Testis (tissue), 3 donors: Measurements from ENCODE around the gene FBXL13. TPM values are rescaled to one million over a fixed set of nuclear protein-coding genes. Genes with fewer than 3 reads are reported as not detected.
A peak's percentile ranks its signal among the peaks of the same experiment; 100 is the strongest.

Experiments used
- DNase-seq: peaks from one replicate; pipeline ENCODE4 v3.0.0-alpha.2; 2019
- H3K27ac ChIP-seq, 2 donors: fragments of 200-600 bp; sonication (generic); one replicate each; pipeline ENCODE4 v1.5.1; 2019
- H3K27me3 ChIP-seq: fragments of 200-600 bp; sonication (generic); one replicate; pipeline ENCODE4 v1.5.1; 2019
- H3K36me3 ChIP-seq: fragments of 200-600 bp; sonication (generic); one replicate; pipeline ENCODE4 v1.5.1; 2017; ENCODE audit warnings: low read depth; ENCODE audit errors: missing control alignments
- H3K4me1 ChIP-seq: fragments of 200-600 bp; sonication (generic); one replicate; pipeline ENCODE4 v1.5.1; 2019
- H3K4me3 ChIP-seq, 2 donors: fragments of 200-600 bp; sonication (generic); one replicate each; pipeline ENCODE4 v1.5.1; 2017 to 2019
- H3K9me3 ChIP-seq: fragments of 200-600 bp; sonication (generic); one replicate; pipeline ENCODE4 v1.5.1; 2017
- POLR2A ChIP-seq: fragments of 450-650 bp; IDR thresholded peaks from one replicate; pipeline ENCODE4 v1.6.1; 2017; ENCODE audit warnings: antibody characterized with exemption, mild to moderate bottlenecking, moderate library complexity
- WGBS, 2 donors: methylation state at CpG; one replicate each; pipeline ENCODE4 v1.1.5; 2018; 5-methylcytosine and 5-hydroxymethylcytosine counted together
- intact Hi-C: fragments of 100-400 bp; cut with DNase I; formaldehyde crosslinking; loops from one replicate; pipeline ENCODE4 v1.15.1; 2023; ENCODE audit warnings: low total_unique reads
- polyA plus RNA-seq: library from polyadenylated mRNA; stranded (reverse); fragments of 350-450 nt; fragmentation: Illumina TruSeq; extraction: RNeasy Lipid Tissue Mini Kit (QIAGEN cat#74804); gene quantifications from one replicate; pipeline ENCODE4 v1.2.3, GENCODE V29; 2014; ENCODE audit warnings: low read depth, low replicate concordance; ENCODE audit not compliant: insufficient read depth
- total RNA-seq, 2 donors: library from RNA; depleted of rRNA; stranded (reverse); fragments of >200 nt; gene quantifications; one replicate each; pipeline ENCODE4 v1.2.3, GENCODE V29; 2016
- TF ChIP-seq, protein P1 (sequence below), 3 experiments: fragments of 450-650 bp in 2 of 3; fragments of 200-600 bp in 1 of 3; sonication (generic) in 1 of 3; IDR thresholded peaks; one replicate each; pipeline ENCODE4 v1.5.1; 2016 to 2019; ENCODE audit warnings: antibody characterized with exemption in 3 of 3, mild to moderate bottlenecking in 2 of 3, moderate library complexity in 1 of 3

The FBXL13 gene
- total and polyA plus RNA-seq, 3 donors from 2014 or later = 21.1 to 38.8 (median 28.6) TPM

DNA sequence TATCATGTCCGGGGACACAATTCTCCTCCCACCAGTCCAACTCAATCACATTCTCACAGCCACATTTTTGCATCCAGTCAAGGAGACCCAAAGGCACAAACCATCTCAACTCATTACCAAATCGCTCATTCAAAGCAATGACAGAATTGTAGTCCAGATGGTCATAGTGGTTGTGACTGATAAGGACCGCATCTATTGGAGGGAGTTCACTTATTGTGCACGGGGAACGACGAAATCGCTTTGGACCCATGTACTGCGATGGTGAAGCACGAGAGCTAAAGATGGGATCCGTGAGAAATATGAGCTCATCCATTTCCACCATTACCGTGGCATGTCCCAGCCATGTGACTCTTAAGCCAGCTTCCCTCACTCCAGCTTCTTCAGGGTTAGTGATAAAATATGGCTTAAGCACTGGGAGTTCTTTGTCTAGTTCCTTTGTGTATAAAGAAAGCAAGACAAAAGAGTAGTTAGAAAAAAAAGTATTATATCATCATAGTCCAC, 45.2 kb upstream of the FBXL13 start:
- no peaks in the 10 kb centered on the region for H3K9me3 ChIP-seq
- WGBS, 2 donors = 67 to 74% methylated on average over 11 of the region's 11 CpGs
- H3K4me3 ChIP-seq = no peak overlapping the region
- H3K36me3 ChIP-seq = no peaks in the 10 kb centered on the region
- no peak for TF ChIP-seq POLR2A
- TF ChIP-seq, protein P1, sequence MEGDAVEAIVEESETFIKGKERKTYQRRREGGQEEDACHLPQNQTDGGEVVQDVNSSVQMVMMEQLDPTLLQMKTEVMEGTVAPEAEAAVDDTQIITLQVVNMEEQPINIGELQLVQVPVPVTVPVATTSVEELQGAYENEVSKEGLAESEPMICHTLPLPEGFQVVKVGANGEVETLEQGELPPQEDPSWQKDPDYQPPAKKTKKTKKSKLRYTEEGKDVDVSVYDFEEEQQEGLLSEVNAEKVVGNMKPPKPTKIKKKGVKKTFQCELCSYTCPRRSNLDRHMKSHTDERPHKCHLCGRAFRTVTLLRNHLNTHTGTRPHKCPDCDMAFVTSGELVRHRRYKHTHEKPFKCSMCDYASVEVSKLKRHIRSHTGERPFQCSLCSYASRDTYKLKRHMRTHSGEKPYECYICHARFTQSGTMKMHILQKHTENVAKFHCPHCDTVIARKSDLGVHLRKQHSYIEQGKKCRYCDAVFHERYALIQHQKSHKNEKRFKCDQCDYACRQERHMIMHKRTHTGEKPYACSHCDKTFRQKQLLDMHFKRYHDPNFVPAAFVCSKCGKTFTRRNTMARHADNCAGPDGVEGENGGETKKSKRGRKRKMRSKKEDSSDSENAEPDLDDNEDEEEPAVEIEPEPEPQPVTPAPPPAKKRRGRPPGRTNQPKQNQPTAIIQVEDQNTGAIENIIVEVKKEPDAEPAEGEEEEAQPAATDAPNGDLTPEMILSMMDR (IDR thresholded peaks at IDR 0.05) = no peak
- DNase-seq = peak; percentile 68
- intact Hi-C loops = no loop called here
- H3K4me1 ChIP-seq = peaks cover 25% of the 10 kb centered on the region
- H3K27ac ChIP-seq = peak overlapping the region; percentile 34 to 54
- no peaks in the 10 kb centered on the region for H3K27me3 ChIP-seq

DNA sequence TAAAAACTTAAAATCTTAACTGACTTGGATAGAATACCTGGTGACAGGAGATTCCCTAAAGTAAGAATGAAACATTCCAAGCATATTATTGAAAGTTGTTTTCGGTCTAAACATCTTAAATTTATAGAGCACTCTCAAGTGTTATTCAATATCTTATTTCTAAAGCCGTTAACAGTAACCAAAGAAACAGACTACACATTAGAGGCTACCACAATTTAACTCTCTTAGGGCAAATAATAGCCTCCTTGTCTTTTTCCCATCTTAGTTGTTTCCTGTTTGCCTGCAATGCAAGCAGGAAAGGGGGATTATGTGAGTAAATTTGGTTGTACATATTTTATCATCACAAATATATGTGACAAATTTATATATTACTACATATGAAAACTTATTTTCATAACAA, 42.9 kb upstream of the FBXL13 start:
- peaks cover 27% of the 10 kb centered on the region for H3K4me1 ChIP-seq
- 69 to 80% methylated on average over 2 of the region's 2 CpGs for WGBS, 2 donors
- DNase-seq = no peak
- intact Hi-C loops = no loop called here
- H3K9me3 ChIP-seq = no peaks in the 10 kb centered on the region
- H3K27me3 ChIP-seq = no peaks in the 10 kb centered on the region
- H3K4me3 ChIP-seq = no peak overlapping the region
- no peaks in the 10 kb centered on the region for H3K36me3 ChIP-seq
- H3K27ac ChIP-seq = peak overlapping the region in 1 of 2 donors; percentile 52
- TF ChIP-seq POLR2A = no peak
- TF ChIP-seq, protein P1 (IDR thresholded peaks at IDR 0.05) = no peak

DNA sequence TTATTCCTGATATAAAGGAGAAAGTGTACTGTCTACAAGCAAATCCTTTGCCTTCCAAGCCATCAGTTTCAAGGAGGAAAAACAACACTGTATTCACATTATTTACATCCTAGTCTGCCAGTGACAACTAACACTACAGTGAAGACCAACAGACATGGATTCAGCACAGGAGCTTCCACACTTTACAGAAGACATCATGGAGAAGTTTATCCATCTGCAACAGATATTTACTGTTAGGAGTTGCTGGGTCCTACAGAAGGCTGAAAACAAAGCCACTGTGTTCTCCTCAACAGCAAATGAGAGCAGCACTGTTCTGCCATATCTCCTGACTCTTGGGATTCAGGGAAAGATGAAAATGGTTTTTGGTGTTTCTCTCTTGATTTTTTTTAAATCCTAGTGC, 42.4 kb upstream of the FBXL13 start:
- no peak for DNase-seq
- Histone ChIP-seq H3K4me3 (no peak overlapping the region), H3K27ac (peak overlapping the region in 1 of 2 donors; percentile 52), H3K4me1 (peaks cover 27% of the 10 kb centered on the region), H3K36me3 (no peaks in the 10 kb centered on the region), H3K27me3 (no peaks in the 10 kb centered on the region), H3K9me3 (no peaks in the 10 kb centered on the region)
- TF ChIP-seq POLR2A = no peak
- TF ChIP-seq, protein P1 (IDR thresholded peaks at IDR 0.05) = no peak
- intact Hi-C loops = no loop called here

DNA sequence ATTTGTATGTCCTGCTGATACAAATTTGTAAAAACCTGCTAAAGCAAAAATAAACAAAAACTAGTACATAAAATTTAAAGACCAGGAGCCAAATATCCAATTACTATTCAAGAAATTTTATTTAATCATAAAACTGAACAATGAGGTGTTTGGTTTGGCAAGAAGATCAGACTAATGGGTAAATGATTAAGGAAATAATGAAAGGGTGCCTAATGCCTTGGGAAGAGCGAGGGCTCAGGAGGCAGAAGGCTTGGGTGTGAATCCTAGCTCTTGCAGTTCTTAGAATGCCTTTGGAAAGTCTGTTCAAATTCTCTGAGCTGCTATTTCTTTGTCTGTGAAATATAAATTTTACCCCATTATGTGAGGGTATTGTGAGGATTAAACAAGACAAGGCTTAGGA, 41.9 kb upstream of the FBXL13 start:
- peaks cover 27% of the 10 kb centered on the region for H3K4me1 ChIP-seq

DNA sequence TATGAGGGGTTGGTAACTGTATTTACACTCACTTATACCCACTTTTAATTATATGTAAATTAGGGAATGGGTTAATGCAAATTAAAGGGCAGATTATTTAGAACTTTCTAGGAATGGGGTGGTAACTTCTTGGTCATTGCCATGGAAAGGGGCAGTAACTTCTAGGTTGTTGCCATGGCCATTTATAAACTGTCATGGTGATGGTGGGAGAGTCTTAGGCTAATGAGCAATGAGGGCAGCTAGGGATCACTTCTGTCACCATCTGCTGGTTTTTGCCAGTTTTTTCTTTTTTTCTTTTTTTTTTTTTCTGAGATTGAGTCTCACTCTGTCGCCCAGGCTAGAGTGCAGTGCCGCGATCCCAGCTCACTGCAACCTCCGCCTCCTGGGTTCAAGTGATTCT, 41.2 kb upstream of the FBXL13 start:
- intact Hi-C loops = no loop called here
- H3K4me3 ChIP-seq = no peak overlapping the region
- H3K27ac ChIP-seq = peak overlapping the region in 1 of 2 donors; percentile 48
- H3K4me1 ChIP-seq = peaks cover 20% of the 10 kb centered on the region
- no peaks in the 10 kb centered on the region for H3K27me3 ChIP-seq
- no peaks in the 10 kb centered on the region for H3K36me3 ChIP-seq
- WGBS, 2 donors = 87 to 100% methylated on average over 4 of the region's 4 CpGs
- no peak for TF ChIP-seq POLR2A
- TF ChIP-seq, protein P1 (IDR thresholded peaks at IDR 0.05) = no peak
- DNase-seq = no peak
- no peaks in the 10 kb centered on the region for H3K9me3 ChIP-seq

More for the DNA sequence above, 41.9 kb upstream of the FBXL13 start:
- Histone ChIP-seq H3K27ac (peak overlapping the region in 1 of 2 donors; percentile 52), H3K4me3 (no peak overlapping the region), H3K9me3 (no peaks in the 10 kb centered on the region), H3K36me3 (no peaks in the 10 kb centered on the region), H3K27me3 (no peaks in the 10 kb centered on the region)
- no peak for DNase-seq
- no peak for TF ChIP-seq POLR2A
- TF ChIP-seq, protein P1 (IDR thresholded peaks at IDR 0.05) = no peak
- intact Hi-C loops = no loop called here
- whole genome bisulfite sequencing, 2 donors = 78 to 83% methylated on average over 1 of the region's 1 CpG
